ENCODE data around the gene PCDH15.

The PCDH15 gene

DNA sequence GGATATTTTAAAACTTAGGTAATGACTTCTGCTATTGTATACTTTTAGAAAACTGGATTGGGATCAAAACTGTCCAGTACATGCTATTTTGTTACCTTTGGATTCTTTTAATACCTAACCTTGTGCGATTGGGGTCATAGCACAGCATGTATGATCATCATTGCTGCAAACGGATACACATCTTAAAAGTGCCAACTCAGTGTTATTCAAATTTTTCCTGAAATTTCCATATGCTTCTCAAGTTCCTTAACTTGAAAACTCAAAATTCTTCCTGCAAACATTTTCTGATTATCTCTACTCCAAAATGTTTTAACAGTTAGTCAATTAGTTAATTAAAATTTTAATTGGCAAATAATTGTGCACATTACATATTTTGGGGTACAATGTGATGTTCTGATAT is 147.5 kb downstream of the PCDH15 start:
- no peaks in the 10 kb centered on the region for H3K27me3 ChIP-seq
- no peak overlapping the region for H3K27ac ChIP-seq
- no peaks in the 10 kb centered on the region for H3K4me1 ChIP-seq (ENCODE audit: control insufficient read depth in 1 of 2, insufficient read depth in 1 of 2, low read depth in 1 of 2, low read length in 1 of 2)
- no peaks in the 10 kb centered on the region for H3K36me3 ChIP-seq
- TF ChIP-seq, protein P1, sequence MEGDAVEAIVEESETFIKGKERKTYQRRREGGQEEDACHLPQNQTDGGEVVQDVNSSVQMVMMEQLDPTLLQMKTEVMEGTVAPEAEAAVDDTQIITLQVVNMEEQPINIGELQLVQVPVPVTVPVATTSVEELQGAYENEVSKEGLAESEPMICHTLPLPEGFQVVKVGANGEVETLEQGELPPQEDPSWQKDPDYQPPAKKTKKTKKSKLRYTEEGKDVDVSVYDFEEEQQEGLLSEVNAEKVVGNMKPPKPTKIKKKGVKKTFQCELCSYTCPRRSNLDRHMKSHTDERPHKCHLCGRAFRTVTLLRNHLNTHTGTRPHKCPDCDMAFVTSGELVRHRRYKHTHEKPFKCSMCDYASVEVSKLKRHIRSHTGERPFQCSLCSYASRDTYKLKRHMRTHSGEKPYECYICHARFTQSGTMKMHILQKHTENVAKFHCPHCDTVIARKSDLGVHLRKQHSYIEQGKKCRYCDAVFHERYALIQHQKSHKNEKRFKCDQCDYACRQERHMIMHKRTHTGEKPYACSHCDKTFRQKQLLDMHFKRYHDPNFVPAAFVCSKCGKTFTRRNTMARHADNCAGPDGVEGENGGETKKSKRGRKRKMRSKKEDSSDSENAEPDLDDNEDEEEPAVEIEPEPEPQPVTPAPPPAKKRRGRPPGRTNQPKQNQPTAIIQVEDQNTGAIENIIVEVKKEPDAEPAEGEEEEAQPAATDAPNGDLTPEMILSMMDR (IDR thresholded peaks at IDR 0.05): no peak
- H3K4me3 ChIP-seq (ENCODE audit: low read depth in 1 of 2, low read length in 1 of 2): no peak overlapping the region
- no peaks in the 10 kb centered on the region for H3K9me3 ChIP-seq

DNA sequence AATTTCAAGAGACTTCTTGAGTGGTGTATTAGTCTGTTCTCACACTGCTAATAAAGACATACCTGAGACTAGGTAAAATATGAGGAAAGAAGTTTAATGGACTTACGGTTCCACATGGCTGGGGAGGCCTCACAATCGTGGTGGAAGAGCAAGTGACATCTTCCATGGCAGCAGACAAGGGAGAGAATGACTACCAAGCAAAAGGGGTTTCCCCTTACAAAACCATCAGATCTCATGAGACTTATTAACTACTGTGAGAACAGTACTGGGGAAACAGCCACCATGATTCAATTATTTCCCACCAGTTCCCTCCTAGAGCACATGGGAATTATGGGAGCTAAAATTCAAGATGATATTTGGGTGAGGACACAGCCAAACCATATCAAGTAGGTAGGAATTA is 150.5 kb downstream of the PCDH15 start:
- TF ChIP-seq, protein P1 (IDR thresholded peaks at IDR 0.05): no peak
- Histone ChIP-seq H3K27me3 (no peaks in the 10 kb centered on the region), H3K27ac (no peak overlapping the region), H3K4me3 (ENCODE audit: low read depth in 1 of 2, low read length in 1 of 2) (no peak overlapping the region), H3K9me3 (no peaks in the 10 kb centered on the region), H3K4me1 (ENCODE audit: control insufficient read depth in 1 of 2, insufficient read depth in 1 of 2, low read depth in 1 of 2, low read length in 1 of 2) (no peaks in the 10 kb centered on the region), H3K36me3 (no peaks in the 10 kb centered on the region)

DNA sequence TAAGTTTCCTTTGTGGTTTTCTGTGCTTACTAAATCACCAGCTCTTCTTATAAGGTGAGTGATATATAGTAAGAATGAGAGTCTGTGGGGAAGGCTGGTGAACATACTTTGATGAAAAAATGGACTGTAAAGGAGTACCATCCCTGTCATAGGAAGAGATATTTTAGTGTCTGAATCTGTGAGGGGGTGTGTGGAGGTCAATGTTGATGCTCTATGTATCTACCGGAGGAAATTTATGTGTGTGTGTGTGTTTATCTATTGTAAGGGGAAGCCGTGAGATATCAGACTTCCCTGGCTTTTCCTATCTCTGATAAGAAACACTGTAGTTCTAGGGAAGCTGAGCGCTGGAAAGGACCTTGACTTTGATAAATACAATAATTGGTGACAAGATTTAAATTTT is 179.0 kb downstream of the PCDH15 start:
- TF ChIP-seq, protein P1 (IDR thresholded peaks at IDR 0.05): no peak
- Histone ChIP-seq H3K9me3 (no peaks in the 10 kb centered on the region), H3K27ac (no peak overlapping the region), H3K36me3 (no peaks in the 10 kb centered on the region), H3K4me3 (ENCODE audit: low read depth in 1 of 2, low read length in 1 of 2) (no peak overlapping the region), H3K4me1 (ENCODE audit: control insufficient read depth in 1 of 2, insufficient read depth in 1 of 2, low read depth in 1 of 2, low read length in 1 of 2) (no peaks in the 10 kb centered on the region), H3K27me3 (no peaks in the 10 kb centered on the region)

DNA sequence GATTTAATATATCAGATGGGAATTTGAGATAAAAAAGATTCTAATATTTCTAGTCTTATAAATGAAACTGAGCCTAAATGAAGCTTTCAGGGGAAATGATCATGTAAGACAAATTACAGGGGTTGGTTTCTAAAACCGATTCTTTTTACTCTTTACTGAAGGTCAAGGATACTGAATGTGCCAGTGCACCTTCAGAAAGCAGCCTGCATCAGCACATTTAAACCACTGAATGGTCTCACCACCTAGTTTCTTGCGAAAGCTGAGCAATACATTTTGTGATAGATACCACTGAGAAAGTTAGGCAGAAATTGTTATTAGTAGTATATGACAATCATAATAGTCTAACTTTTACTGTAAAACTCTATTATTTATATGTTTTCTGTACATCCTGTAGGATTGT is 180.7 kb downstream of the PCDH15 start:
- Histone ChIP-seq H3K4me3 (ENCODE audit: low read depth in 1 of 2, low read length in 1 of 2) (no peak overlapping the region), H3K4me1 (ENCODE audit: control insufficient read depth in 1 of 2, insufficient read depth in 1 of 2, low read depth in 1 of 2, low read length in 1 of 2) (no peaks in the 10 kb centered on the region), H3K36me3 (no peaks in the 10 kb centered on the region), H3K27ac (no peak overlapping the region), H3K27me3 (no peaks in the 10 kb centered on the region), H3K9me3 (no peaks in the 10 kb centered on the region)
- TF ChIP-seq, protein P1 (IDR thresholded peaks at IDR 0.05): no peak

DNA sequence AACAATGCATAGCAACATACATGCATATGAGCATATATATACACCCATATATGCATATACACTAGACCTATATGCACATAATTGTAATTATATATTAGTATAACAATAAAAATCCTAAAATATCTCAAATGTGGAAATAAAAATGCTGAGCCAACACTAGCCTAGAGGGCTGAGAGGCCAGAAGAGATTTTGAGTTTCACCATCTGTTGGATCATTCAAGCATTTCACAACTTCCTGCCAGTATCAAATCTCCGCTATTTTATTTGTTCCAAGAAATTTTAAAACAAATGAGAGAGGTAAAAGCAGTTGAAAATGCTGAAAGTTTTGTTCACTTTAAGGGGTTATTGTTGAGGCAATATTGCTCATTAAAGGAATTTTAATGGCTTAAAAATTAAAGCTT is 187.0 kb downstream of the PCDH15 start:
- no peak overlapping the region for H3K27ac ChIP-seq
- TF ChIP-seq, protein P1 (IDR thresholded peaks at IDR 0.05): no peak
- no peaks in the 10 kb centered on the region for H3K4me1 ChIP-seq (ENCODE audit: control insufficient read depth in 1 of 2, insufficient read depth in 1 of 2, low read depth in 1 of 2, low read length in 1 of 2)
- H3K4me3 ChIP-seq (ENCODE audit: low read depth in 1 of 2, low read length in 1 of 2): no peak overlapping the region
- no peaks in the 10 kb centered on the region for H3K27me3 ChIP-seq
- no peaks in the 10 kb centered on the region for H3K9me3 ChIP-seq
- no peaks in the 10 kb centered on the region for H3K36me3 ChIP-seq

DNA sequence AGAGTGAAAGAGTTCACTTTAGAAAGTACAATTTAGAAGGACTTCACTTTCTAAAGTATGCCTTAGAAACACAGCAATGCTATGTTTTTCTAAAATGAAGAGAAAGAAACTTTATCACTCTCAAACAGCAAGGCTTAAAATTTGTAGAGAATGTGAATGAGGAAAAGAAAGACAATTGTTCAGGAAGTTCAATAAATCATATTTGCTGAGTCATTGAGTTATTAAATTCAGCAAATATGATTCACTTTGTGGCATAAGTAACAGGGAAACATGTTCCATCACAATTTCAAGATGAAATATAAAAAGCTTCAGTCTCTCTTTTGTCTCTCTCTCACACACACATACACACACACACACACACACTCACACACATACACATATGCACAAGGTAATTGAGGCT is 187.9 kb downstream of the PCDH15 start:
- no peaks in the 10 kb centered on the region for H3K4me1 ChIP-seq (ENCODE audit: control insufficient read depth in 1 of 2, insufficient read depth in 1 of 2, low read depth in 1 of 2, low read length in 1 of 2)
- H3K4me3 ChIP-seq (ENCODE audit: low read depth in 1 of 2, low read length in 1 of 2): no peak overlapping the region
- no peaks in the 10 kb centered on the region for H3K9me3 ChIP-seq
- H3K27me3 ChIP-seq: no peaks in the 10 kb centered on the region
- no peaks in the 10 kb centered on the region for H3K36me3 ChIP-seq
- H3K27ac ChIP-seq: no peak overlapping the region
- TF ChIP-seq, protein P1 (IDR thresholded peaks at IDR 0.05): no peak

Measured in neutrophil (primary cell).